OCI-LY7 (cell line): Measurements from ENCODE around the gene SAT2.

ENCODE experiments used
- EZH2phosphoT487 ChIP-seq: fragments of 200-600 bp; sonication (generic); IDR thresholded peaks from 2 replicates; pipeline ENCODE4 v1.6.1; 2018; ENCODE audit warnings: low read depth, borderline replicate concordance, mild to moderate bottlenecking, mixed run types, antibody characterized with exemption, low read length, moderate library complexity, mixed read lengths
- TF ChIP-seq, protein P1 (sequence below): fragments of 200-600 bp; sonication (generic); conservative IDR thresholded peaks from 2 replicates; pipeline ENCODE4 v1.5.1; 2014; ENCODE audit warnings: mild to moderate bottlenecking, antibody characterized with exemption, low read length, moderate library complexity, mixed read lengths

DNA sequence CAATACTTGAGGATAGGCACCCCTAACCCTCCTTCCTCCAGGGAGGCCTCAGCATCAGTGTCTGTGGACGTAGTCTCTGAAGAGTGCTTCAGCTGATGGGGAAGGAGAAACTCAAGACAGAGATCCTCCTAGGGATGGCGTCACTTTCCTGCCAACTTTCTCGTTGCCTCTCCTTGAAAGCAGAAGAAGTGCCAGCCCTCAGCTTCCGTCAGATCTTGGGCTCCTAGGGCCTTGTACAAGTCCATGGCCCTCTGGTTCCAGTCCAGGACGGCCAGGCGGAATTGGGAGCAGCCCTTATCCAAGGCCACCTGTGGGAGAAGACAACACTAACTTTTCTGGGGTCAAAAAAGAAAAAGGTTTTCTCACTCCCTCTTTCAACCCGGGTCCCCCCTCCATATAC lies 1.3 kb downstream of the SAT2 start:
- TF ChIP-seq, protein P1, sequence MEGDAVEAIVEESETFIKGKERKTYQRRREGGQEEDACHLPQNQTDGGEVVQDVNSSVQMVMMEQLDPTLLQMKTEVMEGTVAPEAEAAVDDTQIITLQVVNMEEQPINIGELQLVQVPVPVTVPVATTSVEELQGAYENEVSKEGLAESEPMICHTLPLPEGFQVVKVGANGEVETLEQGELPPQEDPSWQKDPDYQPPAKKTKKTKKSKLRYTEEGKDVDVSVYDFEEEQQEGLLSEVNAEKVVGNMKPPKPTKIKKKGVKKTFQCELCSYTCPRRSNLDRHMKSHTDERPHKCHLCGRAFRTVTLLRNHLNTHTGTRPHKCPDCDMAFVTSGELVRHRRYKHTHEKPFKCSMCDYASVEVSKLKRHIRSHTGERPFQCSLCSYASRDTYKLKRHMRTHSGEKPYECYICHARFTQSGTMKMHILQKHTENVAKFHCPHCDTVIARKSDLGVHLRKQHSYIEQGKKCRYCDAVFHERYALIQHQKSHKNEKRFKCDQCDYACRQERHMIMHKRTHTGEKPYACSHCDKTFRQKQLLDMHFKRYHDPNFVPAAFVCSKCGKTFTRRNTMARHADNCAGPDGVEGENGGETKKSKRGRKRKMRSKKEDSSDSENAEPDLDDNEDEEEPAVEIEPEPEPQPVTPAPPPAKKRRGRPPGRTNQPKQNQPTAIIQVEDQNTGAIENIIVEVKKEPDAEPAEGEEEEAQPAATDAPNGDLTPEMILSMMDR = no peak
- no peak for TF ChIP-seq EZH2phosphoT487
